Stimulated activated CD4-positive, alpha-beta T cell treated with anti-CD3 and anti-CD28 coated beads, Interleukin-4, amount 100 ng/mL, for 4 hours (primary cell): ENCODE results near the gene MOV10L1.
"Not testable (repeated sequence)": the region's sequence is repeated elsewhere in the genome, so short reads cannot be mapped to it uniquely, and the experiment has no call there.

Source experiments
- DNase-seq, 2 experiments: peaks; one replicate each; pipeline ENCODE4 v3.0.0-alpha.2; 2020

Gene MOV10L1

DNA sequence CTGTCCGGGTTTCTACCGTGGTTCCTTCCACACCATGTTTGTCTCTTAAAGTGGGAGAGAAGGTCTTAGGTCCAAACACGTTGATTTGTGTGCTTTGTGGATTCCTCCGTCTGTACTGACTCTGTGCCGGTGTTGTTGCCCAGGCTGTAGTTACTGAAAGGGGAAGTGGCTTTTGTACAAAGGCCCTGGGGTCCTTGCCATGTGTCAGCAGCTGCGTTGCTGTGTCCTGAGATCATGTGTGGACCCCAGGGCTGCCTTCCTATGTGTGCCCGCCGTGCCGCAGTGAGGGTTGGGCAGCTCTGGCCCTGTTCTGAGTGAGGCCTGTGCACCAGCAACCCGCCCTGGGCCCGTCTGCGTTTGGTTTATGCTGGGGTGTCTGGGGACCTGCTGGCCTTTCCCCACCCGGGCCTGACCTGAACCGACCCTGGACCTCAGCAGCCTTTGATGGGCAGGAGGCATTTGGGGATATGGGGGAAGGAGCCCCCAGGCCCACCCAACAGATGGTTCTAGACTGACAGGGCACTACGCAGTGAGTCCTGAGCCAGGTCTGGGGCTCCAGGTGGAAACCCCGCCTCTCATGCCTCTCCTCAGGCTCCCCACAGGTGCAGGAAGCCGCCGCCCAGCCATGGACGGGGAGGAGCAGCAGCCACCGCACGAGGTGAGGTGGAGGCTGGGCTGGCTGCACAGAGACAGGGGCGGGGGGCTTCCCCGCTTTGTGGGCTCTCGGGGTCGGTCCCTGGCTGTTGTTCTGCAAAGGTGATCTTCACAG is 102.8 kb downstream of the MOV10L1 start:
- peak in 1 of 2 experiments; percentile 40 for DNase-seq

DNA sequence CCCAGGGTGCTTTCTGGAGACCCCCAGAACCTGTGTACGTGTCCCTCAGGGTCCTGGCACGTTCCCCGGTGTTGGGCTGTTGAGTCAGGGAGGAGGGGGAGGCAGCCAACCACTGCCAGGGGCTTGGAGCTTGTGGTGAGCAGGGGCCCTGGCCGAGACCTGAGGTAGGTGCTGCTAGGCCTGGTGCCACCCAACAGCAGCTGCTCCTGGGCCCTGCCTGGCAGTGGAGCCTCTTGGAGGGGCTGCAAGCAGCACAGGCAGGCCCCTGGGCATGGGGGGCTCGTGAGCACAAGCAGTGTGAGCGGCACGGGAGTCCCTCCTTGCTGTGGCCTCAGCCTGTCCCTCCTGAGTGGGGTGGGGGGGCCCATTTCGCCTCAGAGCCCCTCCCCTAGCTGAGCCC is 103.8 kb downstream of the MOV10L1 start:
- no peak for DNase-seq

DNA sequence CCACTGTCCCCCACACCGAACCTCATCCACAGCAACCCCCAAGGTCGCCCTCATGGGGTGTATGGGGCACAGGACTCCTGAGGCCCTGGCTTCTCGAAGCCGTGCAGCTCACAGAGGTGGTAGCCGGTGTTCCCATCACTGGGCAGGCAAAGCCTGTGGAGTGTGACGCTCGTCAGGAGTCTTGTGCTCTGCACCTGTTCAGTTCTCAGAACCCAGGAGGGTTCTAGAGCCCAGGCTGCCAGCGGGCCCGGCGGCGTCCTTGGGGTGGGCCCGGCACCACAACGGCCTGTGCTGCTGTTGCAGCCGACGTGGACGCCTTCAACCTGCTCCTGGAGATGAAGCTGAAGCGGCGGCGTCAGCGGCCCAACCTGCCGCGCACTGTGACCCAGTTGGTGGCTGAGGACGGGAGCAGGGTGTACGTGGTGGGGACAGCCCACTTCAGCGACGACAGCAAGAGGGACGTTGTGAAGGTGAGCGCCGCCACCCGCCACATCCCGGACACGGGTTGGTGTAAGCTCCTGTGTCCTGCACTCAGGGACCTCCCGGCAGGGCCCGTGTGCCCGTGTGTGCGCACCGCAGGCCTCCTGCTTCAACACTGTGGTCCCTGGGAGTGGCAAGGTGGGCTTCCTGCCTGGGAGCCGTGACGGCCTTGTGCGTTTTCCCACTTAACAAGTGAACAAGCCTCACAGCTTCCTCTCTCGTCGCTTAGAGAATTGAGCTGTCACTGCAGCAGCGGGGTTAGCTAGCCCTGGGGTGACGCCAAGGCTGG is 104.4 kb downstream of the MOV10L1 start:
- no peak for DNase-seq

DNA sequence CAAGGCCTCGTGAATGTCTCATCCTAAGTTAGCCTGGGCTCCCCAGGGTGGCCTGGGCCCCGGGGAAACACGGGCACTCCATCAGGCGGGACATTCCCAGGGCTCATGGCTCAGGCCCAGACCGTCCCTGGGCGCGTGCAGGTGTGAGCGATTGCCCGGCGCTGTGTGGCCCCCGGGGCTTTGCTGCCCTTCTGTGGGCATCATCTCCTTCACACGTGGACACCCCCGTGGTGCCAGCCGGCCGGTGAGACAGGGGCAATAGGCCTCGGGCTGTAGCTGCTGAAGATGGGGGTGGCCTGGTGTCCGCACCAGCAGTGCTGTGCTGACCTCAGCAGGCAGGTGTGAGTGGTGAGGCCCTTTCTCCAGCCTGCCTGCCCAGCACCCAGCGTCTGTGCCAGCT is 106.5 kb downstream of the MOV10L1 start:
- DNase-seq = no peak

DNA sequence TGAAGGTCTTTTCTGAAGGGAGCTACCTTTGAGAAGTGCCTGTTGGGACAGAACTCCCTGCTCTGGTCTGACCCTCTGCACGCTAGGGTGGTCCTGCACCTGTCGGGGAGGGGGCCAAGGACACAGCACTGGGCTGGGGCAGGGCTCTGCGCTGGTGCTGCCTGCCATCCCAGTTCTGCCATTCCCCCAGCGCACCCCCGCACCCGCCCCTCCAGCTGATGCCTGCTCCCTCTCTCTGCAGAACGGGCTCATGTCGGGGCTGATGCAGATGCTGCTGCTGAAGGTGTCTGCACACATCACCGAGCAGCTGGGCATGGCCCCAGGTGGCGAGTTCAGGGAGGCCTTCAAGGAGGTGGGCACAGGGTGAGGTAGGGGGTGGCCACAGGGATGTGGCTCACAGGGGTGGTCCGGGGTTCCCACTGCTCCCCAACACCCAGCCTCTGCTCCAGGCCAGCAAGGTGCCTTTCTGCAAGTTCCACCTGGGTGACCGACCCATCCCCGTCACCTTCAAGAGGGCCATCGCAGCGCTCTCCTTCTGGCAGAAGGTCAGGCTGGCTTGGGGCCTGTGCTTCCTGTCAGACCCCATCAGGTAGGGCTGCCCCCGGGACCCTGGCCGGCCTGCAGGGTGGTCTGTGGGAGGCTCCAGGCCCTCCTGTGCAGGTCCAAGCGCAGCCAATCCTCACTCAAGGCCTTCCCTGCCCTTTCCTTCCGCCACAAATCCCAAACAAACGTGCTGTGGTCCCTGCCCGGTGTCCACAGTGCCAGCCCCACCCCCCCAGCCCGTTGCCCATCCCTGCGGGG is 107.4 kb downstream of the MOV10L1 start:
- no peak for DNase-seq

DNA sequence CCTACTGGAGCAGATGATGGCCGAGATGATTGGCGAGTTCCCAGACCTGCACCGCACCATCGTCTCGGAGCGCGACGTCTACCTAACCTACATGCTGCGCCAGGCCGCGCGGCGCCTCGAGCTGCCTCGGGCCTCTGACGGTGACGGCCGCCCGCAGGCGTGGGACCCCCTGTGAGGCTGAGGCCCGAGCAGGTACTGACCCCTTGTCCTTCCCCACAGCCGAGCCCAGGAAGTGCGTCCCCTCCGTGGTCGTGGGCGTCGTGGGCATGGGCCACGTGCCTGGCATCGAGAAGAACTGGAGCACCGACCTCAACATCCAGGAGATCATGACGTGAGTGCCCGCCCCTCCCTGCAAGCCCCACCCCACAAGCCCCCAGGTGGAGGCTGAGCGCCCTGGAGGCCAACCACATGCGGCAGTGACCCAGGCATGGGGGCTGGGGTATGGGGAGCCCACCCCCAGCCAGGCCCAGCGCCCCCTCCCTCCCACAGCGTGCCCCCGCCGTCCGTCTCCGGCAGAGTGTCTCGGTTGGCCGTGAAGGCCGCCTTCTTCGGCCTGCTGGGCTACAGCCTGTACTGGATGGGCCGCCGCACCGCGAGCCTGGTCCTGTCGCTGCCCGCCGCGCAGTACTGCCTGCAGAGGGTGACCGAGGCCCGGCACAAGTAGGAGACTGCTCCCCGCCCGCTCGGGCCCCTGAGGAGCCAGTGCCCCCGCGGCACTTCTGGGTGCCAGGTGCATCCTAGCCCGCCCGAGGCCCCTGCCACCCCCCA is 108.2 kb downstream of the MOV10L1 start:
- DNase-seq = no peak

DNA sequence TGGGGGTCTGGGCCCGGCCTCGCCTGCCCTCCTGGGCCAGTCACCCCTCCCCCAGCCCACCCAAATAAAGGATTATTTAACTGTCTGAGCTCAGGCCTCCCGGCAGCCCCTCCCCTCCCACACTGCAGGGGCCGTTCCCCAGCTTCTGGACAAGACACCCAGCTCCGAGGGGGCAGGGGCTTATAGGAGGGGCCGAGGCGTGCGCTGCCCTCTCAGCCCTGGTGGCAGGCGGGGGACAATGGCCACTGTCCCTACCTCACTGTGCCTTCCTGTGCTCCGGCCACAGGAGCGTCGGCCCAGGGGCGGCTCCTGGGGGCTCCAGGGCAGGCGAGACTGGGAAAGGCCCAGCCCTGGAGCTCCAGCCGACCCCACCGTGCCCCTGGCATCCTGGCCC is 108.8 kb downstream of the MOV10L1 start:
- no peak for DNase-seq

DNA sequence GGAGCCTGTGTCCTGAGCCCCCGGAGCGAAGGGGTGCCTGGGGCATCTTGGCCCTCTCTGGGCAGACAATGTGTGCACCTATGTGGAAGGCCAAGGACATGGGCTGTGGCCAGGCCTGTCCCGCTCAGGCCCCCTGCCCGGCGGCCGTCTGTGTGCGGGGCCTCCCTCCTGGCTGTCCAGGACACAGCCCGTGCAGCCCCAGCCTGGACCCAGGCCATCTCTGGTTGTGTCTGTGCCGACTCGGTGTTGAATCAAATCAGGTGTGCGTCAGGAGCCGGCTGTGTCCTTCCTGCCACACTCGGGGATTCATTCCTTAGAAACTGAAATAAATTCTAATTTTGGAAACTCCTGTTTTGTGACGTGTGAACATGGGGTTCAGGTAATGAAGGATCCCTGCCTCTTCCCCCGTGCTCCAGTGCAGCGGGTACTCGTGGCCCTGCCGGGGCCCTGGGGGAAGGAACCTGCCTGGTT is 109.5 kb downstream of the MOV10L1 start:
- no peak for DNase-seq

DNA sequence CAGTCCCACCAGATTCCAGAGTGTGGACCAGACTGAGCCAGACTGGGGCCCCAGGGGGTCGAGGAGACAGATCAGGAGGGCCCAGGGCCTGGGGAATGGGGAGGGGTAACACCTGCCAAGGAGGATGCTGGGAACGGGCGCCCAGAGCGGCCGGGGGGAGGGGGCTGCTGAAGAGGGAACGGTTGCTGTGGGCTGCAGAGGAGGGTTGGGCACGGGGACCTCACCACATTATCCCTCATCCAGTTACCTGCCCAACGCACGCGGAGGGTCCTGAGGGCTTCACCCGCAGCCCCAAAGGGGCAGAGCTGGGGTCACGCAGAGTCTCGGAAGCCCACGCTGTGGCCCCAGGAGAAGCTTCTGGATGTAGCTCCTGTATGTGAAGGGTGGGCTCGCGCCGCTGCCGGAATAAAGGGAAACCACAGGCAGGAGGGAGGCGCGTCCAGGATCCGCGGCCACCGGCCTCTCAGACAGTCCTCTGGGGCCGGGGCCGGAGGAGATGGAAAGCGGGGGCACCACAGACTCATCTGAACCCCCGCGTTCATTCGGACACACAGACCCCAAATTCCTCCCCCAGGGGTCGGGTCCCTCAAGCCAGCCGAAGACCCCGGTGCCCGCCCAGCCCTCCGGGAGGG is 110.1 kb downstream of the MOV10L1 start:
- DNase-seq = no peak

DNA sequence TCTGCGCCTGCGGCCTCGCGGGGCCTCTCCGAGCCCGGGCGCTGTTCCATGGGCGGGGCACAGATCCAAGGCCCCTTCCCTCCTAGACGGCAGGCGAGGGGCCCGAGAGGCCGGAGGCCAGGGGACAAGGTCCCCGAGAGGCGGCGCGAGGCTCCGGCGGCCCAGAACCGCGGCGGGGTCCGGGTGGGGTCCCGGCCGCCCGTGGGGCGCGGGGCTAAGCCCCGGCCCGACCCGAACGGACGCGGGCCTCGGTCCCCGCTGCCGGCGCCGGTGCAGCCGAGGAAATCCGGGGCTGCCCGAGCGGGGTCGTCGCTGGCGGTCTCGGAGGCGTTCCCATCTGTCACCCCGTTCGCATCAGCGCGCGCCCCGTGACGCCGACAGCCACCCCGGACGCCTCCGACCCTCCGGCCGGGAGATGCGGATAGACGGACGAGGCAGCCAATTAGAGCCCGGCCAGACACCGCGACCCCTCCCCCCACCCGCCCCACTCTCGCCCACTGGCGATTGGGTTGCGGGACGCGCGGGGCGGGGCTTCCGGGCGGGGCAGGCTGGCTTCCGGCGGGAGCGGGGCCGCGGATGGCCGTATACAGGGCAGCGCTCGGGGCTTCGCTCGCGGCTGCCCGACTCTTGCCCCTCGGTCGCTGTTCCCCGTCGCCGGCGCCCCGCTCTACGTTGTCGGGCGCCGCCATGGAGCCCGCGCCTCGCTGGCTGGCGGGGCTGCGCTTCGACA is 110.8 kb downstream of the MOV10L1 start, which contains the start of gene SELENOO:
TSS of gene SELENOO (plus strand) at position 551 of the 730 bp plus-strand sequence. CDS start at position 577, 26 bp downstream.
- DNase-seq = peak; percentile 87 to 91

DNA sequence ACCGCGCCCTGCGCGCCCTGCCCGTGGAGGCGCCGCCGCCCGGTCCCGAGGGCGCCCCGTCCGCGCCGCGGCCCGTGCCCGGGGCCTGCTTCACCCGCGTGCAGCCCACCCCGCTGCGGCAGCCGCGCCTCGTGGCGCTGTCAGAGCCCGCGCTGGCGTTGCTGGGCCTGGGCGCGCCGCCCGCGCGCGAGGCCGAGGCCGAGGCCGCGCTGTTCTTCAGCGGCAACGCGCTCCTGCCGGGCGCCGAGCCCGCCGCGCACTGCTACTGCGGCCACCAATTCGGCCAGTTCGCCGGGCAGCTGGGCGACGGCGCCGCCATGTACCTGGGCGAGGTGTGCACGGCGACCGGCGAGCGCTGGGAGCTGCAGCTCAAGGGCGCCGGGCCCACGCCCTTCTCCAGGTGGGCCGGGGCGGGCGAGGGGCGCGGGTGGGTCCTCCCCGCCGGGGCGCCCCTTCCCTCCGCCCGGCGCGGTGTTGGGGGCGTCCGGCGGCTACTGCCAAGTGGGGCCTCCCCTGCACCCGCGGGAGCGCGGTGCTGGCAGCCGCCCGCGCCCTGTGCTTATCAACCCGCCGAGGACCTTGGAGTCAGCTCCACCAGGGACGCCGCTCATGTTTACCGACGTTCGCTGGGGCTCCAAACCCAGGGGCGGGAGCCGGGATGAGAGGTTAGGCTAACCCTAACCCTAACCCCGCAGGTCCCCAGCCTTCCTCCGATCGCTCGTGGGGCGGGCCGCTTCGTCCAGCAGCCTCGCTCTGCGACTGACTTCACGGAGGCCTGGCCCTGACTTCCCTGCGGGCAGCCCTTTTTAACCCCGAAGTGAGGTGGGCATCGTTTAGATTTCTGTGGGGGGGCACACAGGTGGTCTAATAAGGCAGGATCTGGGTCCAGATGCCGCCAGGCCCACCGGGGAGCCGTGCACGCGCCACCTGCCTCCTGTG is 111.7 kb downstream of the MOV10L1 start:
- DNase-seq = no peak

DNA sequence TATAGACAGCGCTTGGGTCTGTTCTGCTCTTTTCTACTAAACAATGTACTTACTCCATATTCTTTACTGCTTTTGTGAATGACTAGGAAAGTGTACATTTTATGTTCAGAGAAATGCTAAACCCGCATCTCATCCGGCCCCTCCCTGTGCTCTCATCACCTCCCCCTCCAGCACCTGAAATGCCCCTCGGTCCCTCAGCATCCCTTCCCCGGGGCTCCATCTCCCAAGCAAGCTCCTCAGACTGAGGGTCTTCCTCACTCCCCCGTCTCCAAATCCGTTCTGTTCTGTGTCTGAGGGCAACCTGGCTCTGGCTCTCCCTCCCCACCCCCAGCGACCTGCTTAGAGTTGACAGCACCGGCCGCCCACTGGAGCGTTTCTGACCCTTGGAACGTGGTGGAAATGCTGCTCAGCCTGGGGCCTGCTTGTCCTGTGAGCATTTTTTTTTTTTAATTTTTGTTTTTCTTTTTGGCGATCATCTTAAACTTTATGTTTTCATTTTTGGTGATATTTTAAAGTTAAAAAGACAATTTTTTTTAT is 112.4 kb downstream of the MOV10L1 start:
- no peak for DNase-seq

DNA sequence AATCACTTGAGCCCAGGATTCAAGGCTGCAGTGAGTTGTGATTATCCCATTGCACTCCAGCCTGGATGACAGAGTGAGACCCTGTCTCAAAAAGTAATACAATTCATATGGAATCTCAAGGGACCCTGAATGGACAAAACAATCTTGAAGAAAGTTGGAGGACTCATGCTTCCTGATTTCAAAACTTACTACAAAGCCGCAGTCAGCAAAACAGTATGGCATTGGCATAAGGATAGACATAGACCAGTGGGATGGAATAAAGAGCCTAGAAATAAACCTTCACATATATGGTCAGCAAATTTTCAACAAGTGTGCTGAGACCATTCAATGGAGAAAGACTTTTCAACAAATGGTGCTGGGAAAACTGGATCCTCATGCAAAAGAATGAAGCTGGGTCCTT is 113.5 kb downstream of the MOV10L1 start:
- no peak for DNase-seq

DNA sequence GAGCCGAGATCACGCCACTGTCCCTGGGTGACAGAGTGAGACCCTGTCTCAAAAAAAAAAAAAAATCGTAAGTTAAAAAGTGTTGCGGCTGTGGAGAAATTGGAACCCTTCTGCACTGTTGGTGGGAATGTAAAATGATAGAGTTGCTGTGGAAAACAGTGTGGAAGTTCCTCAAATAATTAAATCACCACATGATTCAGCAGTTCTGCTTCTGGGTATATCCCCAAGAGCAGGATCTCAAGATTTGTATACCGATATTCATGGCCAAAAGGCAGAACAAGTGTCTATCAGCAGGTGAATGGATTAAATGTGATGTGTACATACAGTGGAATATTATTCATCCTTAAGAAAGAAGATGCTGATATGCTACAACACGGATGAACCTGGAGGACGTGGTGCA is 114.8 kb downstream of the MOV10L1 start:
- no peak for DNase-seq

DNA sequence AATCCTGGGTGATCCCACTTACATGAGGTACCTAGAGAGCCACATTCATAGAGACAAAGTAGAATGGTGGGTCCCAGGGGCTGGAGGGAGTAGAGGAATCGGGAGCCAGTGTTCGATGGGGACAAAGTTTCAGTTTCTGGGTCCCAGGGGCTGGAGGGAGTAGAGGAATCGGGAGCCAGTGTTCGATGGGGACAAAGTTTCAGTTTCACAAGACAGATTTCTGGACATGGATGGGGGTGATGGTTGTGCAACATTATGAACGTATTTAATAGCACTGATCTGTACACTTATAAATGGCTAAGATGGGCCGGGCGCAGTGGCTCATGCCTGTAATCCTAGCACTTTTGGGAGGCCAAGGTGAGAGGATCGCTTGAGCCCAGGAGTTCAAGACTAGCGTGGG is 115.2 kb downstream of the MOV10L1 start:
- not testable (repeated sequence) for DNase-seq

DNA sequence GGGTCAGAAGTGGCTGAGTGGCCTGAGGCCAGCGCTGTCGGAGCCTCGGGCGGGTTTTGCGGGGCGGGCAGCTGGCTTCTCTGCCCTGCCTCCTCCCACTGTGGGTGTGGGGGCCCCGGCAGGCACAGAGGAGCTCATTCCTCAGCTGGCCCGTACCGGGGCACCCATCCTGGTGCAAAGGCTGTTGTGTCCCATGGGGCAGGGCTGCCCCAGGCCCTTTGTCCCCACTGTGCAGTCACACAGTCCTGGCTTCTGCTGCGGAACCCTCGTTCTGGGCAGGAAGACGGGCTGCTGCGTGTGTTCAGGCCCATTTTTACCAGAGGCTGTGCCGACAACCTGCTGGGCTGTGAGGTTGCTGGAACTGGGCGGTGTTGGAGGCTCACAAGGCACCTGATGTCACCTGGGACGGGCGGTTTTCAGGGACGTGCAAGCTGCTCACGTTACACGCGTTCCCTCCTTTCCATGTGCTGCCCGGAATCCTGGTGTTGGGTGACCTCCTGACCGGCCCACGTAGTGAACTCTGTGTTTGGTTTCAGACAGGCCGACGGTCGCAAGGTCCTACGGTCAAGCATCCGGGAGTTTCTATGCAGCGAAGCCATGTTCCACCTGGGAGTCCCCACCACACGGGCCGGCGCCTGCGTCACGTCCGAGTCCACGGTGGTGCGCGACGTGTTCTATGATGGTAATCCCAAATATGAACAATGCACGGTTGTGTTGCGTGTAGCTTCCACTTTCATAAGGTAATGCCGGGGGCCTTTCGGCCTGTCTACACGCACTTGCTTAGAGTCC is 116.2 kb downstream of the MOV10L1 start:
- DNase-seq = no peak

DNA sequence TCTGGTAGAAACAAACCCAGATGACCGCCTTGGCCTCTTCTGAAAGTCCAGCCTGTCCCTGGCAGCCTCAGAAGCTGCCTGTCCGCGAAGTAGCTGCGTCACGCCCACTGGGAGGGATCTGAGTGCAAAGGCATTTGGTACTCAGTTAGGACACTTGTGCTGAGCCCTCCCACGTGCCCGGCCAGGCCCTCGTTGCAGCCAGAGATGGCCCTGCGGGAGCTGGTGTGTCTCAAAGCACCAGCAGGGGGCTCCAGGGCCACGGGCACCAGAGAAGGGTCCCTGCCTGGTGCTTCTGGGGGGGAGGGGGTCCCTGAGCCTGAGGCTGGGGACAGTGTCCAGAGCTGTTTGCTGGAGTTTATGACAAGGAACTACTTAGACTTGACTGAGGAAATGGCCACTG is 116.8 kb downstream of the MOV10L1 start:
- DNase-seq = no peak

DNA sequence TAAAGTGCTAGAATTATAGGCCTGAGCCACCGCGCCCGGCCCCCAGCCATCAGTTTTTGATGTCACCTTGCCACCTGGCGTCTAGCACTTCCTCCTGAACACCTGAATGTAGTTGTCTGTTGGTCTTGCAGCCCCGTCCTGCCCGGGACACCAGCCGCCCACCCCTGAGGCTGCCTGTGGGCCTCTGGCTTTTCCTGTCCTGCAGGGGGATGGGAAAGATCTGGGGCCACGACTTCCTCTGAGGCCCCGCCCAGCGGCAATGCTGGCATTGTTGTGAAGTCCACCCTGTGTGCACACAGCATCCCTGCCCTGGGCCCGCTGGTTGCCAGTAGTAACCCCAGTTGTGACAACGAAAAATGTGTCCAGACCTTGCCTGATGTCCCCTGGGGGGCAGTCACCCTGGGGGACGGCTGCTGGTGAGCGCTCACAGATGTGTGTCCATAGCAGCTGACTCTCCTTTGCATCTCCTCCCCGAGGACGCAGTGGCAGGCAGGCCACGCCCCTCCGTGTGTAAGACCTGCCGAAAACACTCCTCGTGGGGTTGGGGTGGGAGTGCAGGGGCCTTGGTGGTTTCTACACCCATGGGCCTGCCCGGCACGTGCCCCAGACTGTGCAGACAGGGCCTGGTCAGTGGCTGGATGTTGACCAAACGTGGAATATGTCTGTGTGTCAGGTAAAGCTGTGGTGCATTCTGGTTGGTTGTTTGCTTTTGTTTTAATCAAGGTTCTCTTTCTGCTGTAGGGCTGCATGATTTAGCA is 117.8 kb downstream of the MOV10L1 start:
- DNase-seq = no peak
